HepG2 (cell line): ENCODE measurements around the gene DACT2. TPM values are rescaled to one million over a fixed set of nuclear protein-coding genes. Genes with fewer than 3 reads are reported as not detected.

Source experiments
- CTCF ChIP-seq: sonication (generic); formaldehyde crosslinking; IDR thresholded peaks from 2 replicates; pipeline ENCODE4 v1.5.0; 2020; ENCODE audit warnings: mild to moderate bottlenecking, missing genetic modification reagents, moderate library complexity
- DDIT3 ChIP-seq: sonication (generic); formaldehyde crosslinking; IDR thresholded peaks from 2 replicates; pipeline ENCODE4 v1.4.0; 2020; ENCODE audit warnings: mild to moderate bottlenecking, missing genetic modification reagents
- HNF1A ChIP-seq, 2 experiments: sonication (generic) in 1 of 2; formaldehyde crosslinking in 1 of 2; IDR thresholded peaks; 2 replicates each; pipeline versions ENCODE4 v1.4.0 to v1.6.1; 2016 to 2020; ENCODE audit warnings: borderline replicate concordance in 1 of 2, low read depth in 1 of 2, mild to moderate bottlenecking in 1 of 2, missing genetic modification reagents in 1 of 2
- HOXA5 ChIP-seq: sonication (generic); formaldehyde crosslinking; IDR thresholded peaks from 2 replicates; pipeline ENCODE4 v1.4.0; 2020; ENCODE audit warnings: missing genetic modification reagents
- NCOA5 ChIP-seq: sonication (generic); formaldehyde crosslinking; IDR thresholded peaks from 2 replicates; pipeline ENCODE4 v1.4.0; 2020; ENCODE audit warnings: missing genetic modification reagents
- NFKBIZ ChIP-seq: IDR thresholded peaks from 2 replicates; pipeline ENCODE4 v1.6.1; 2018; ENCODE audit warnings: missing genetic modification reagents, missing compliant biosample characterization
- PAWR ChIP-seq: sonication (generic); formaldehyde crosslinking; IDR thresholded peaks from 2 replicates; pipeline ENCODE4 v1.4.0; 2020; ENCODE audit warnings: missing genetic modification reagents, mild to moderate bottlenecking, borderline replicate concordance
- PRMT3 ChIP-seq: sonication (generic); formaldehyde crosslinking; IDR thresholded peaks from 2 replicates; pipeline ENCODE4 v1.8.1; 2022; ENCODE audit warnings: low read depth, mild to moderate bottlenecking, moderate library complexity, missing genetic modification reagents, borderline replicate concordance
- REST ChIP-seq, 2 experiments: IDR thresholded peaks; 2 replicates each; pipeline ENCODE4 v1.6.1; 2011 to 2012; ENCODE audit warnings: low read length in 2 of 2, borderline replicate concordance in 1 of 2, low read depth in 1 of 2, mild to moderate bottlenecking in 1 of 2, moderate library complexity in 1 of 2
- THAP8 ChIP-seq: sonication (generic); formaldehyde crosslinking; IDR thresholded peaks from 2 replicates; pipeline ENCODE4 v1.5.1; 2020; ENCODE audit warnings: missing genetic modification reagents, mild to moderate bottlenecking, borderline replicate concordance
- ZNF501 ChIP-seq: sonication (generic); formaldehyde crosslinking; IDR thresholded peaks from 2 replicates; pipeline ENCODE4 v1.5.1; 2020; ENCODE audit warnings: mild to moderate bottlenecking, moderate library complexity, missing genetic modification reagents
- ZNF550 ChIP-seq: sonication (generic); formaldehyde crosslinking; IDR thresholded peaks from 2 replicates; pipeline ENCODE4 v1.4.0; 2020; ENCODE audit warnings: mild to moderate bottlenecking, missing genetic modification reagents, borderline replicate concordance
- ZNF687 ChIP-seq: sonication (generic); formaldehyde crosslinking; IDR thresholded peaks from 2 replicates; pipeline ENCODE4 v1.5.1; 2020; ENCODE audit warnings: mild to moderate bottlenecking, missing genetic modification reagents, moderate library complexity
- polyA plus RNA-seq, 8 experiments: library from polyadenylated mRNA; depleted of rRNA in 3 of 8; stranded (reverse) in 7 of 8; unstranded in 1 of 8; fragments of >200 nt; fragmentation: Illumina TruSeq in 4 of 8; extraction: Trizol in 4 of 8; gene quantifications; 2 replicates each; pipeline versions ENCODE4 v1.2.1 to v1.2.3, GENCODE V29; 2011 to 2016; ENCODE audit warnings: low read depth in 4 of 8, missing spikeins in 1 of 8, mixed read lengths in 1 of 8; ENCODE audit not compliant: insufficient read depth in 1 of 8
- total RNA-seq, 5 experiments: library from RNA; depleted of rRNA; stranded (reverse); fragments of >200 nt; fragmentation: Illumina TruSeq; extraction: Trizol; gene quantifications; 2 replicates each; pipeline ENCODE4 v1.2.3, GENCODE V29; 2016; ENCODE audit warnings: low read depth in 1 of 5

Gene DACT2
- total and polyA plus RNA-seq, 2 of the 13 experiments (the other 11 are each of a cell fraction or from before 2014, with no cell fraction given) = 0.15 TPM; not detected in 1

- TF ChIP-seq ZNF687 (CRISPR knock-in tag) (peak; percentile 7; the same call in 1 of the 2 replicates), ZNF501 (CRISPR knock-in tag) (peak; percentile 64; the same call in 1 of the 2 replicates), PAWR (CRISPR knock-in tag) (no peak), PRMT3 (CRISPR knock-in tag) (no peak), HNF1A (IDR thresholded peaks at IDR 0.05; ENCODE audit: low read depth) (no peak), HNF1A (CRISPR knock-in tag; IDR thresholded peaks at IDR 0.05; ENCODE audit: borderline replicate concordance) (no peak), THAP8 (CRISPR knock-in tag) (0 out of 2 replicates have a peak, but pooled peaks have one; percentile 33), HOXA5 (CRISPR knock-in tag) (no peak), NCOA5 (no peak), CTCF (CRISPR knock-in tag) (peak; percentile 23; the same call in 1 of the 2 replicates), ZNF550 (CRISPR knock-in tag) (no peak), NFKBIZ (CRISPR knock-in tag) (0 out of 2 replicates have a peak, but pooled peaks have one; percentile 9), REST (IDR thresholded peaks at IDR 0.05; ENCODE audit: borderline replicate concordance in 1 of 2, low read depth in 1 of 2, low read length in 2 of 2) (no peak), DDIT3 (no peak)
Observed at GRCh38 chr6:168265394-168265793, 54.2 kb downstream of the DACT2 start (continued).
